Suprapubic skin (tissue), 4 donors: ENCODE results near the gene CD180. TPM values are rescaled to one million over a fixed set of nuclear protein-coding genes. Genes with fewer than 3 reads are reported as not detected.
A peak's percentile ranks its signal among the peaks of the same experiment; 100 is the strongest.

Experiments
- DNase-seq, 2 donors: peaks; one replicate each; pipeline ENCODE4 v3.0.0-alpha.2; 2019; ENCODE audit warnings: low spot score in 2 of 2
- H3K27ac ChIP-seq: fragments of 200-600 bp; sonication (generic); one replicate; pipeline ENCODE4 v1.5.1; 2019
- H3K27me3 ChIP-seq: fragments of 200-600 bp; sonication (generic); one replicate; pipeline ENCODE4 v1.5.1; 2019
- H3K36me3 ChIP-seq: fragments of 200-600 bp; sonication (generic); one replicate; pipeline ENCODE4 v1.5.1; 2019
- H3K4me1 ChIP-seq: fragments of 200-600 bp; sonication (generic); one replicate; pipeline ENCODE4 v1.5.1; 2019
- H3K4me3 ChIP-seq: fragments of 200-600 bp; sonication (generic); one replicate; pipeline ENCODE4 v1.5.1; 2019; ENCODE audit warnings: mild to moderate bottlenecking
- H3K9me3 ChIP-seq: fragments of 200-600 bp; sonication (generic); one replicate; pipeline ENCODE4 v1.5.1; 2019
- CTCF ChIP-seq, 2 donors: fragments of 200-600 bp in 1 of 2; fragments of 450-650 bp in 1 of 2; sonication (generic) in 1 of 2; IDR thresholded peaks; one replicate each; pipeline ENCODE4 v1.5.1; 2016 to 2019; ENCODE audit warnings: antibody characterized with exemption in 2 of 2, mild to moderate bottlenecking in 1 of 2, moderate library complexity in 1 of 2
- EP300 ChIP-seq: sonication (generic); formaldehyde crosslinking; IDR thresholded peaks from one replicate; pipeline ENCODE4 v1.6.1; 2017; ENCODE audit warnings: antibody characterized with exemption
- POLR2A ChIP-seq, 2 donors: fragments of 450-650 bp; IDR thresholded peaks; one replicate each; pipeline ENCODE4 v1.6.1; 2017; ENCODE audit warnings: antibody characterized with exemption in 2 of 2, mild to moderate bottlenecking in 2 of 2, moderate library complexity in 2 of 2
- POLR2AphosphoS5 ChIP-seq, 3 donors: sonication (generic); formaldehyde crosslinking; IDR thresholded peaks; one replicate each; pipeline ENCODE4 v1.6.1; 2017; ENCODE audit warnings: antibody characterized with exemption in 3 of 3
- whole genome bisulfite sequencing: methylation state at CpG from one replicate; pipeline ENCODE4 v1.1.5; 2018; 5-methylcytosine and 5-hydroxymethylcytosine counted together
- total RNA-seq, 4 donors: library from RNA; depleted of rRNA; stranded (reverse); fragments of >200 nt; gene quantifications; one replicate each; pipeline ENCODE4 v1.1.0, GENCODE V29; 2016

CD180 gene
- total RNA-seq, 4 donors from 2014 or later: 0.11 to 0.32 (median 0.18) TPM; not detected in 1

DNA sequence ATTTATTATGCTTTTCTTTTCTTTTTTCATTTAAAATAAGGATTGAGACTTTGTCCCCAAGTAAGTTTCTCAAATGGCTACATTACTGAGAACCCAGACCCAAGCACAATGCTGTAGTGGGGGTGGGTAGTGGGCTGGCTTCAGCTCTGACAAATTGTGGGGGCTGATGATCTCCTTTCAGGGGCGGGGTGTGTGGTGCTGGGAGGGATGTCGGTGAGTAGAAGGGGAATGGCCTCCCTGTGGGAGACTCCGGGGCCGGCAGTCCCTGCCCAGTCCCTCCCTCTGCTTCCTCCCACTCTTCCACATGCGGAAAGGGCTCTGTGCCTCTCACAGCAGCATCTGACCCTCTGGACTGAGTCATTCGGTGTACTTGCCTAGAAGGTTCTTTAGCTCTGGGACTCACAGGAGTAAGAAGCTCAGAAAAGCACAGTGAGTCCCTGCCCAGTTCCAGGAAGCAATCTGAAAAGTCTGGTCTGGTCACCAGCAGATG lies 14.3 kb downstream of the CD180 start:
- no peaks in the 10 kb centered on the region for H3K36me3 ChIP-seq
- no peaks in the 10 kb centered on the region for H3K27me3 ChIP-seq
- H3K4me1 ChIP-seq: peaks cover 22% of the 10 kb centered on the region
- no peaks in the 10 kb centered on the region for H3K9me3 ChIP-seq
- TF ChIP-seq POLR2AphosphoS5 (IDR thresholded peaks at IDR 0.05) (no peak), CTCF (IDR thresholded peaks at IDR 0.05) (no peak), POLR2A (IDR thresholded peaks at IDR 0.05) (no peak), EP300 (no peak)
- no peak overlapping the region for H3K4me3 ChIP-seq
- peak overlapping the region; percentile 62 for H3K27ac ChIP-seq
- DNase-seq: peak; percentile 70 to 80
- WGBS: 18% methylated on average over 6 of the region's 6 CpGs

- H3K27ac ChIP-seq: peak overlapping the region; percentile 62
- WGBS: 66% methylated on average over 5 of the region's 5 CpGs
Observed at GRCh38 chr5:67181648-67182221, 14.9 kb downstream of the CD180 start.

GRCh38 chr5:67179697-67180361 lies 16.8 kb downstream of the CD180 start:
- Histone ChIP-seq H3K9me3 (no peaks in the 10 kb centered on the region), H3K27ac (no peak overlapping the region), H3K27me3 (no peaks in the 10 kb centered on the region), H3K36me3 (no peaks in the 10 kb centered on the region), H3K4me3 (no peak overlapping the region), H3K4me1 (peaks cover 17% of the 10 kb centered on the region)
- TF ChIP-seq CTCF (IDR thresholded peaks at IDR 0.05): no peak
- TF ChIP-seq EP300: no peak
- no peak for TF ChIP-seq POLR2A (IDR thresholded peaks at IDR 0.05)
- no peak for TF ChIP-seq POLR2AphosphoS5 (IDR thresholded peaks at IDR 0.05)
- 90% methylated on average over 5 of the region's 5 CpGs for WGBS
- no peak for DNase-seq

More at GRCh38 chr5:67181648-67182221, 14.9 kb downstream of the CD180 start:
- peaks cover 17% of the 10 kb centered on the region for H3K4me1 ChIP-seq
- H3K36me3 ChIP-seq: no peaks in the 10 kb centered on the region
- H3K9me3 ChIP-seq: no peaks in the 10 kb centered on the region
- no peak for DNase-seq
- TF ChIP-seq POLR2A (IDR thresholded peaks at IDR 0.05) (no peak), EP300 (no peak), POLR2AphosphoS5 (IDR thresholded peaks at IDR 0.05) (no peak), CTCF (IDR thresholded peaks at IDR 0.05) (no peak)
- no peak overlapping the region for H3K4me3 ChIP-seq
- H3K27me3 ChIP-seq: no peaks in the 10 kb centered on the region

GRCh38 chr5:67178966-67179365 lies 17.6 kb downstream of the CD180 start:
- no peaks in the 10 kb centered on the region for H3K9me3 ChIP-seq
- H3K4me1 ChIP-seq: peaks cover 17% of the 10 kb centered on the region
- WGBS: 88% methylated on average over 7 of the region's 7 CpGs
- no peak overlapping the region for H3K4me3 ChIP-seq
- DNase-seq: no peak
- TF ChIP-seq EP300: no peak
- no peak for TF ChIP-seq POLR2AphosphoS5 (IDR thresholded peaks at IDR 0.05)
- no peak for TF ChIP-seq POLR2A (IDR thresholded peaks at IDR 0.05)
- no peaks in the 10 kb centered on the region for H3K27me3 ChIP-seq
- no peaks in the 10 kb centered on the region for H3K36me3 ChIP-seq
- H3K27ac ChIP-seq: no peak overlapping the region

DNA sequence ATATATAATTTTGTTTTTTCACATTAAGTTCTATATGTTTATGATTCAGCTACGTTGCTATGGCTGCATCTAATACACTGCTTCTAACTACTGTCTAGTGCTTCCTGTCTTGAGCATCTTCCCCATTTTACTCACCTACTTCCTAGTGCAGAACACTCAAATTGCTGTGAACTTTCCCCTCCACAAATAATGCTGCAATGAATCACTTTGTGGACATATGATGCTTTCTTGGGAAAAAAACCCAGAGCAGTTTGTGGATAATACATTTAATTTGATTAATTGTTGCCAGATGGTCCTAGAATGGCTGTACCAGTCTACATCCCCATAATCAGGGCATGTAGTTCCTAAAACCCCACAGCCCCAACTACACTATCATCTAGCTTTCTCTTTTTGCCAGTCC lies 18.5 kb downstream of the CD180 start:
- Histone ChIP-seq H3K36me3 (no peaks in the 10 kb centered on the region), H3K4me3 (no peak overlapping the region), H3K27ac (no peak overlapping the region), H3K4me1 (peaks cover 16% of the 10 kb centered on the region), H3K27me3 (no peaks in the 10 kb centered on the region), H3K9me3 (no peaks in the 10 kb centered on the region)
- 88% methylated on average over 1 of the region's 1 CpG for WGBS
- no peak for DNase-seq
- TF ChIP-seq POLR2A (IDR thresholded peaks at IDR 0.05): no peak
- TF ChIP-seq POLR2AphosphoS5 (IDR thresholded peaks at IDR 0.05): no peak
- no peak for TF ChIP-seq CTCF (IDR thresholded peaks at IDR 0.05)
- no peak for TF ChIP-seq EP300
